ENCODE data around the gene KPRP. TPM values are rescaled to one million over a fixed set of nuclear protein-coding genes. Genes with fewer than 3 reads are reported as not detected.

KPRP gene
- total and polyA plus RNA-seq, 2 of the 13 experiments (the other 11 are each of a cell fraction or from before 2014, with no cell fraction given): not detected

DNA sequence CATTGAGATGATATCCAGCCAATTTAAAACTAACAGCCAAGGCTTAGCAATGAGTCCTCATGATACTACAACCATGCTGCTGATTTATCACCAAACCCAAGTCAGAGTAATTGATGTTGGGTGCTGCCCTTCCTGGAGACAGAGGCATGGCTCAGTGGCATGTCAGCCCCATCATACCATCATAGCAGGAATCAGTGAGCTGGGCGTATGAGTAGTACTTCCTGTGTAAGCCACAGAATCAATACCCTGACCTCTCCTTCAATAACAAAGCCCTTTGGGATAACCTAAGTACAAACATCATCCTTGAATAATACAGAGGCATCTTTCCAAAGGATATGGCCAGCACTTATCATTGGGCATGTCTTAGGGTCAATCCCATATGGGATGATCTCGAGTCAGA is 25.3 kb downstream of the KPRP start:
- intact Hi-C loops (cut with micrococcal nuclease; ENCODE audit: unreplicated experiment): no loop called here
- Histone ChIP-seq H3K9me3 (ENCODE audit: low read length) (no peaks in the 10 kb centered on the region), H3K27me3 (ENCODE audit: control insufficient read depth in 1 of 2, insufficient read depth in 2 of 2, low read length in 2 of 2) (no peaks in the 10 kb centered on the region), H3K4me3 (replicated peaks in 1 of 3; ENCODE audit: insufficient read depth in 1 of 3, low read depth in 2 of 3, low read length in 3 of 3) (no peak overlapping the region), H3K36me3 (replicated peaks in 1 of 2; ENCODE audit: control insufficient read depth in 1 of 2, insufficient read depth in 2 of 2, low read length in 2 of 2) (no peaks in the 10 kb centered on the region), H4K20me1 (ENCODE audit: insufficient read depth, low read length) (no peaks in the 10 kb centered on the region), H3K27ac (ENCODE audit: extremely low read length, insufficient read depth, low read length) (no peak overlapping the region), H3K4me1 (ENCODE audit: insufficient read depth, low read length) (no peaks in the 10 kb centered on the region), H3K9ac (ENCODE audit: insufficient read depth, low read depth, low read length) (no peak overlapping the region), H3K4me2 (ENCODE audit: low read depth, low read length) (no peak overlapping the region), H2AFZ (ENCODE audit: low read length) (no peak overlapping the region), H3K79me2 (ENCODE audit: insufficient read depth, low read length) (no peaks in the 10 kb centered on the region)
- in situ Hi-C loops (cut with HindIII; ENCODE audit: extremely low pct_ligation_motif_present, low pct_unique_long_range_greater_than_20kb): no loop called here
- BruUV-seq (replicated peaks): no TSS peak
- CTCF ChIA-PET (ENCODE audit: low intra/inter-chr PET ratio, low total read pairs): no interaction called here
- WGBS (ENCODE audit: low lambda C conversion rate): 0% methylated on average over 1 of the region's 2 CpGs
- ATAC-seq (no peak), FAIRE-seq (no peak), DNase-seq (ENCODE audit: low spot score) (no peak)
- POLR2A ChIA-PET: no interaction called here
- no peak for TF ChIP-seq ZFP37 (CRISPR knock-in tag; IDR thresholded peaks at IDR 0.05; ENCODE audit: borderline replicate concordance)
- TF ChIP-seq MIXL1 (CRISPR knock-in tag; IDR thresholded peaks at IDR 0.05): no peak
- TF ChIP-seq, protein P1, sequence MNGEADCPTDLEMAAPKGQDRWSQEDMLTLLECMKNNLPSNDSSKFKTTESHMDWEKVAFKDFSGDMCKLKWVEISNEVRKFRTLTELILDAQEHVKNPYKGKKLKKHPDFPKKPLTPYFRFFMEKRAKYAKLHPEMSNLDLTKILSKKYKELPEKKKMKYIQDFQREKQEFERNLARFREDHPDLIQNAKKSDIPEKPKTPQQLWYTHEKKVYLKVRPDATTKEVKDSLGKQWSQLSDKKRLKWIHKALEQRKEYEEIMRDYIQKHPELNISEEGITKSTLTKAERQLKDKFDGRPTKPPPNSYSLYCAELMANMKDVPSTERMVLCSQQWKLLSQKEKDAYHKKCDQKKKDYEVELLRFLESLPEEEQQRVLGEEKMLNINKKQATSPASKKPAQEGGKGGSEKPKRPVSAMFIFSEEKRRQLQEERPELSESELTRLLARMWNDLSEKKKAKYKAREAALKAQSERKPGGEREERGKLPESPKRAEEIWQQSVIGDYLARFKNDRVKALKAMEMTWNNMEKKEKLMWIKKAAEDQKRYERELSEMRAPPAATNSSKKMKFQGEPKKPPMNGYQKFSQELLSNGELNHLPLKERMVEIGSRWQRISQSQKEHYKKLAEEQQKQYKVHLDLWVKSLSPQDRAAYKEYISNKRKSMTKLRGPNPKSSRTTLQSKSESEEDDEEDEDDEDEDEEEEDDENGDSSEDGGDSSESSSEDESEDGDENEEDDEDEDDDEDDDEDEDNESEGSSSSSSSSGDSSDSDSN (CRISPR knock-in tag; IDR thresholded peaks at IDR 0.05): no peak
- no peak for TF ChIP-seq ZNF331 (CRISPR knock-in tag; IDR thresholded peaks at IDR 0.05)
- no peak for TF ChIP-seq KLF16 (CRISPR knock-in tag; IDR thresholded peaks at IDR 0.05)
- TF ChIP-seq, protein P2, sequence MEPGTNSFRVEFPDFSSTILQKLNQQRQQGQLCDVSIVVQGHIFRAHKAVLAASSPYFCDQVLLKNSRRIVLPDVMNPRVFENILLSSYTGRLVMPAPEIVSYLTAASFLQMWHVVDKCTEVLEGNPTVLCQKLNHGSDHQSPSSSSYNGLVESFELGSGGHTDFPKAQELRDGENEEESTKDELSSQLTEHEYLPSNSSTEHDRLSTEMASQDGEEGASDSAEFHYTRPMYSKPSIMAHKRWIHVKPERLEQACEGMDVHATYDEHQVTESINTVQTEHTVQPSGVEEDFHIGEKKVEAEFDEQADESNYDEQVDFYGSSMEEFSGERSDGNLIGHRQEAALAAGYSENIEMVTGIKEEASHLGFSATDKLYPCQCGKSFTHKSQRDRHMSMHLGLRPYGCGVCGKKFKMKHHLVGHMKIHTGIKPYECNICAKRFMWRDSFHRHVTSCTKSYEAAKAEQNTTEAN (CRISPR knock-in tag; conservative IDR thresholded peaks at IDR 0.05): no peak
- no peak for TF ChIP-seq CREM (IDR thresholded peaks at IDR 0.05)
- TF ChIP-seq CREM (CRISPR knock-in tag; IDR thresholded peaks at IDR 0.05): no peak
